Tibial artery (tissue), 4 donors: ENCODE measurements around the gene RPP14.

Experiments
- DNase-seq, 2 donors: peaks; one replicate each; pipeline ENCODE4 v3.0.0-alpha.2; 2019
- H3K27ac ChIP-seq, 2 donors: fragments of 200-600 bp; sonication (generic) in 1 of 2; 1 replicate in 1 of 2; 2 replicates in 1 of 2; pipeline ENCODE4 v1.5.1; 2018 to 2019; ENCODE audit warnings: mild to moderate bottlenecking in 1 of 2
- H3K27me3 ChIP-seq, 2 donors: fragments of 200-600 bp; sonication (generic) in 1 of 2; one replicate each; pipeline versions ENCODE4 v1.5.1 to v1.6.0; 2016 to 2019
- H3K36me3 ChIP-seq, 3 donors: fragments of 200-600 bp; sonication (generic) in 2 of 3; one replicate each; pipeline ENCODE4 v1.5.1; 2016 to 2019; ENCODE audit warnings: mild to moderate bottlenecking in 2 of 3
- H3K4me1 ChIP-seq, 4 donors: fragments of 200-600 bp; sonication (generic) in 2 of 4; 1 replicate in 3 of 4; 2 replicates in 1 of 4; pipeline ENCODE4 v1.5.1; 2016 to 2019
- H3K4me3 ChIP-seq, 2 donors: fragments of 200-600 bp; sonication (generic) in 1 of 2; 1 replicate in 1 of 2; 2 replicates in 1 of 2; pipeline ENCODE4 v1.5.1; 2018 to 2019; ENCODE audit warnings: mild to moderate bottlenecking in 2 of 2
- H3K9me3 ChIP-seq, 3 donors: fragments of 200-600 bp; sonication (generic) in 1 of 3; one replicate each; pipeline ENCODE4 v1.5.1; 2016 to 2019
- CTCF ChIP-seq, 2 experiments: fragments of 200-600 bp in 1 of 2; fragments of 450-650 bp in 1 of 2; IDR thresholded peaks; one replicate each; pipeline ENCODE4 v1.5.1; 2017 to 2019; ENCODE audit warnings: antibody characterized with exemption in 2 of 2, mild to moderate bottlenecking in 1 of 2, moderate library complexity in 1 of 2
- intact Hi-C: fragments of 100-400 bp; cut with DNase I; formaldehyde crosslinking; loops from one replicate; pipeline ENCODE4 v1.15.0; 2023; ENCODE audit warnings: low total_unique reads

RPP14 gene

DNA sequence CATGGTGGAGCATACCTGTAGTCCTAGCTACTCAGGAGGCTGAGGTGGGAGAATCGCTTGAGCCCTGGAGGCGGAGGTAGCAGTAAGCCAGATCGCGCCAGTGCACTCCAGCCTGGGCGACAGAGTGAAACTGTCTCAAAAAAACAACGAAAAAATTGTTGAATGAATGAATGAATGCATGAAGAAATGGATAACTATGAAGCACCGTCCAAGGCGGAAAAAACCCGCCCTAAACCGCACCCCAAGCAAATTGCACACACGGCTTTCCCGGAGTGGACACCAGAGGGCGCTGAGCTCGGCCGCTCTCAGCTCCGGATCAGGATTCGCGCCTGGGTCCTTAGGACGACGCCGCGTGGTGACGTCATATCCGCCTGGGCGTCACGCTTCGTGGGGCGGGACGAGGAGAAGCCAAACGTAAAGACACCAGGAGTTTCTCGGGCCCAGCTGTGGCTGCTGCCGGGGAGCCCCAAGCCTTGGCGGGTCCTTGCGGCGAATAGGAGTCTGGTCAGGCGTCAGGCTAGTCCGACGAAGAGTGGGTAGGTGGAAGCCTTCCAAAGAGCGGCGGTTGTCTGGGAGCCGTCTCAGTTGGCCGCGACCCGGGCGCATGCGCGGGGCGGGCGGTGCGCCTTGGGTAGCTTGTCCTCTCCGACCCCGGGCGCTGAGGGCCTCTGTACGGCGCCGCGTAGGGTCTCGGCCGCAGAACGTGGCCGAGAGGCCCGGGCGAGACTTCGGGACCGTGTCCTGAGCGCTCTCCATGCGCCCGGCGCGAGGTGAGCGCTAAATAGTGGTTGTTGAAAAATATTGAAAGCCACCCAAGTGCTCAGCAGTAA is at the start of gene RPP14, which contains the start of gene HTD2:
Gene RPP14 (plus strand): TSS at position 364 of the 830 bp plus-strand sequence. CDS start 4,085 bp downstream, outside the sequence.
Gene HTD2 (plus strand): TSS at position 639 of the 830 bp plus-strand sequence. CDS start 11,094 bp downstream, outside the sequence.
- peaks cover 5 to 30% (median 23%) of the 10 kb centered on the region in 4 donors for H3K4me1 ChIP-seq
- H3K27ac ChIP-seq = peak within 1 kb of the TSS; percentile 90 to 97
- peak within 1 kb of the TSS; percentile 84 to 94 for H3K4me3 ChIP-seq
- H3K9me3 ChIP-seq = no peaks in the 10 kb centered on the region
- DNase-seq = peak; percentile 96 to 99
- H3K27me3 ChIP-seq = peaks cover 0 to 1% of the 10 kb centered on the region in 2 donors
- peak; percentile 92 to 94 for TF ChIP-seq CTCF (IDR thresholded peaks at IDR 0.05)
- H3K36me3 ChIP-seq = peaks cover 9 to 16% (median 12%) of the 10 kb centered on the region in 3 donors
- intact Hi-C loops = loop anchor here (5.0 kb wide), 1 partner anchor 69 kb away; the partner anchor contains the start of gene ABHD6

DNA sequence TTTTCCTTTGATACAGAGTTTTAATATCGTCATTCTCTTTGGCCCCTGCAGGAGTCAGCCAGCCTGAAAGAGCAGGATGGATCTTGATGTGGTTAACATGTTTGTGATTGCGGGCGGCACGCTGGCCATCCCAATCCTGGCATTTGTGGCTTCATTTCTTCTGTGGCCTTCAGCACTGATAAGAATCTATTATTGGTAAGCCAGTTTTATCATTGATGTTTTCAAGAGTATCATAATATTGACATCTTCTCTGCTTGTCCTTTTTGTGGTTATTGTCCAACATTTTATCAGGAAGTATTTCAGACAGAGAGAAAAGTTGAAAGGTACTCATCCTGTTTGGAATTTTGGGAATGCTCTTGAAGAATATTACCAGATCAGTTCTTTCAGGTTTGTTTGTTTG is 49.5 kb upstream of the RPP14 start:
- intact Hi-C loops = no loop called here
- no peak for TF ChIP-seq CTCF (IDR thresholded peaks at IDR 0.05)
- no peak overlapping the region for H3K27ac ChIP-seq
- no peaks in the 10 kb centered on the region for H3K9me3 ChIP-seq
- H3K4me3 ChIP-seq = no peak overlapping the region
- peaks cover 13 to 20% (median 15%) of the 10 kb centered on the region in 3 donors for H3K36me3 ChIP-seq
- DNase-seq = no peak
- H3K4me1 ChIP-seq = no peaks in the 10 kb centered on the region
- H3K27me3 ChIP-seq = no peaks in the 10 kb centered on the region

DNA sequence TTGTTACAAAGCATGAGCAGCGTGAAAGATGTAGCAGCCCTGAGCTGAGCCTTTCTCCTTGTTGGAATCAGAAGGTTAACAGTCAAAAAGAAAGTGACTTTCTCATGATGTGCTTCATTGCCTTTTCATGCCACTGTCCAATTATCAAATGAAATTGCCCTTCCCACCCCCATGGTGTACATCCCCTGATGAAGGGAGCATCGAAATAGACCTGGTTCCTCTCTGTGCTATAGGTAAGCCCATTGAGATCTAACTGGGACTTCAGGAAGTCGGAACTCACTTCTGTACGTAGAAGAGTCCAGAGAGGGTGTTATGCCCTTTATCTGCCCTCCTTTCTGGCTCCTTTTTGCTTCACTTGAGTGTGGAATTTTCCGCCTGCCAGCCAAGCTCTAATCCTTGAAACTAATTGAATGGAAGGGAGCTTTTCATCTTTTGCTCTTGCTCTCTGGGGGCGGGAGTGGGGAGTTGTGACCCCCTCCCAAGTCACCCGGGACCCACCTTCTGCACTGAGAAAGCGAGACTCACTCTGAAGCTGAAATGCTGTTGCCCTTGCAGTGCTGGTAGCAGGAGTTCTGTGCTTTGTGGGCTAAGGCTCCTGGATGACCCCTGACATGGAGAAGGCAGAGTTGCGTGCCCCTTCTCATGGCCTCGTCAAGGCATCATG is 47.5 kb upstream of the RPP14 start:
- Histone ChIP-seq H3K36me3 (peaks cover 13 to 20% (median 15%) of the 10 kb centered on the region in 3 donors), H3K4me1 (no peaks in the 10 kb centered on the region), H3K4me3 (no peak overlapping the region), H3K27ac (no peak overlapping the region), H3K27me3 (no peaks in the 10 kb centered on the region), H3K9me3 (no peaks in the 10 kb centered on the region)
- TF ChIP-seq CTCF (IDR thresholded peaks at IDR 0.05) = no peak
- intact Hi-C loops = no loop called here
- DNase-seq = no peak

DNA sequence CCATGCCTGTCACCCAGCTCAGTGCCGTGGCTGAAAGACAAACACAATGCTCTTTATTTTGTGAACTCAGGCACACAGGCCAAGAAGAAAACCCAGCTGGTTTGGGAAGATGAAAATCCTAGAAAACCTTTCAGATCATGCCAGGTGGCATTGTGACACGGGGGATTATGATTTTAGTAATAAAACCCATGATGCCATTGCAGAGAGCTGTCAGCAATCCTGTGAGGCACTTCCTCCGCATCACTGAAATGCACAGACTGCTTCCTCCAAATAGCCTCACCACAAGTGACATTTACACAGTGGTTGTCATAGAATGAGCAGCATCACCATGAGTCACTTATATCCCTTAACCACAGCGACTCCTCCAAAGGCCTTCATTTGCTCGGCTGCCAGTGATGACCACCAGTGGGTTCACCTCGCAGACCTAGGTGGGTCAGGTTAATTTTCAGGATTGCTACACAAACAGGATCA is 45.7 kb upstream of the RPP14 start:
- Histone ChIP-seq H3K4me3 (no peak overlapping the region), H3K27ac (no peak overlapping the region), H3K36me3 (peaks cover 13 to 20% (median 15%) of the 10 kb centered on the region in 3 donors), H3K27me3 (no peaks in the 10 kb centered on the region), H3K4me1 (no peaks in the 10 kb centered on the region), H3K9me3 (no peaks in the 10 kb centered on the region)
- no peak for DNase-seq
- no peak for TF ChIP-seq CTCF (IDR thresholded peaks at IDR 0.05)
- intact Hi-C loops = no loop called here

DNA sequence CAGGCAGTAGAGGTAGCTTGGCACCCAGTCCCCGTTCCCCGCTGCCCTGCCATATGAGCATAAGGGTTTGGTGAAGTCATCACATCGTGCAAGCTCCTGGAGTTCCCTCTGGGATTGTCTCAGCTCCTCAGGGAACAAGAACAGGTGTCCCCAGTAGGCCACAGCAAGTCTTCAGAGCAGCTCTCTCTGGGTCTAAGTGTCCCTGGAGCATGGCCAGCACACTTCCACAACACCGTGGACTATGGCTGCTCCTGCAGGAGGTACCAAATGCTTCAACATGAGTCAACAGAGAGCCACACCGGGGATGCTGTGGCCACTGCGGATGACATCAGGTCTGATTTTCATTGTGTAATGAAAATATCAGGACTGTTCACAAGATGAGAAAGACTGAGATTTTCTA is 45.3 kb upstream of the RPP14 start:
- TF ChIP-seq CTCF (IDR thresholded peaks at IDR 0.05) = no peak
- no peaks in the 10 kb centered on the region for H3K4me1 ChIP-seq
- peaks cover 13 to 20% (median 15%) of the 10 kb centered on the region in 3 donors for H3K36me3 ChIP-seq
- intact Hi-C loops = no loop called here
- no peak overlapping the region for H3K4me3 ChIP-seq
- no peaks in the 10 kb centered on the region for H3K27me3 ChIP-seq
- H3K27ac ChIP-seq = no peak overlapping the region
- no peak for DNase-seq
- H3K9me3 ChIP-seq = no peaks in the 10 kb centered on the region
